Measurements from ENCODE around the gene PALM.

Gene PALM

DNA sequence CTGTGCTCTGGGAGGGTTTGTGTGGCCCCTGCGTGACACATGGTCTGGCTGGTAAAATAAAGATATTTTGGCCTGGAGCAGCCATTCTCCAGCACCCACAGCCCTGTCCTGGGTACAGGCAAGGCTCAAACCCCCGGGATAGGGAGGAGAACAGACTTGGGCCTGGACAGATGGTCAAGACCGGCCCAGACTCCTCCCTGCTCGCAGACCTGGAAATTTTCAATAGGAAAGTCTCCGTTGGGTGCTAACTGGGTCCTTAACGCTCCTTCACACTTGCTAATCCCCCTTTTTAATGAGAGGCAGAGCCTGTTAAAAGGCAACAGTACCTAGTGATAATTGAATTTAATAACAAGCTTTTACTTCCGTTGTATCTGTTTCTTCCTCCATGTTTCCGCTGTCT, 2.5 kb downstream of the PALM start:
- no peak overlapping the region for H3K4me3 ChIP-seq
- H3K27ac ChIP-seq = peak overlapping the region in 1 of 2 donors; percentile 88

DNA sequence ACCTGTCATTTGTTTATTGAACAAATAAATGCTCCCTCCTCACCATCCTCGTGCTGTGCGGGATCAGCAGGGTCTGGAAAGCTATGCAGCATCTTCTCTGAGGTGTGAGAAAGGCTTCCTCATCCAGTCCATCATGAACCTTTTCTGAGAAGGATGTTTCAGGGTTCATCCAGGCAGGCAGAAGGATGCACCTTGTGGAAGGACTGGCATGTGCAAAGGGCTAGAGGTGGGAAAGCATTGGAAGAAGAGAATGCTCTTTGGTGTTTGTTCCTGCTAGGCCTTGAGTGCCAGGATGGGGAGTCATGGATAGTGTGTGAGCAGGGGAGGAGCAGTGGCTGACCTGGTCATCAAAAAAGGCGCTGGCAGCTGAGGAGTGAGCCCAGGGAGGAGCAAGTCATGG, 6.6 kb downstream of the PALM start:
- TF ChIP-seq, protein P1, sequence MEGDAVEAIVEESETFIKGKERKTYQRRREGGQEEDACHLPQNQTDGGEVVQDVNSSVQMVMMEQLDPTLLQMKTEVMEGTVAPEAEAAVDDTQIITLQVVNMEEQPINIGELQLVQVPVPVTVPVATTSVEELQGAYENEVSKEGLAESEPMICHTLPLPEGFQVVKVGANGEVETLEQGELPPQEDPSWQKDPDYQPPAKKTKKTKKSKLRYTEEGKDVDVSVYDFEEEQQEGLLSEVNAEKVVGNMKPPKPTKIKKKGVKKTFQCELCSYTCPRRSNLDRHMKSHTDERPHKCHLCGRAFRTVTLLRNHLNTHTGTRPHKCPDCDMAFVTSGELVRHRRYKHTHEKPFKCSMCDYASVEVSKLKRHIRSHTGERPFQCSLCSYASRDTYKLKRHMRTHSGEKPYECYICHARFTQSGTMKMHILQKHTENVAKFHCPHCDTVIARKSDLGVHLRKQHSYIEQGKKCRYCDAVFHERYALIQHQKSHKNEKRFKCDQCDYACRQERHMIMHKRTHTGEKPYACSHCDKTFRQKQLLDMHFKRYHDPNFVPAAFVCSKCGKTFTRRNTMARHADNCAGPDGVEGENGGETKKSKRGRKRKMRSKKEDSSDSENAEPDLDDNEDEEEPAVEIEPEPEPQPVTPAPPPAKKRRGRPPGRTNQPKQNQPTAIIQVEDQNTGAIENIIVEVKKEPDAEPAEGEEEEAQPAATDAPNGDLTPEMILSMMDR (IDR thresholded peaks at IDR 0.05) = no peak
- Histone ChIP-seq H3K4me3 (no peak overlapping the region), H3K27ac (no peak overlapping the region)
- DNase-seq (ENCODE audit: low spot score) = no peak

More for the DNA sequence above, 2.5 kb downstream of the PALM start:
- no peak for DNase-seq (ENCODE audit: low spot score)
- TF ChIP-seq, protein P1 (IDR thresholded peaks at IDR 0.05) = no peak

DNA sequence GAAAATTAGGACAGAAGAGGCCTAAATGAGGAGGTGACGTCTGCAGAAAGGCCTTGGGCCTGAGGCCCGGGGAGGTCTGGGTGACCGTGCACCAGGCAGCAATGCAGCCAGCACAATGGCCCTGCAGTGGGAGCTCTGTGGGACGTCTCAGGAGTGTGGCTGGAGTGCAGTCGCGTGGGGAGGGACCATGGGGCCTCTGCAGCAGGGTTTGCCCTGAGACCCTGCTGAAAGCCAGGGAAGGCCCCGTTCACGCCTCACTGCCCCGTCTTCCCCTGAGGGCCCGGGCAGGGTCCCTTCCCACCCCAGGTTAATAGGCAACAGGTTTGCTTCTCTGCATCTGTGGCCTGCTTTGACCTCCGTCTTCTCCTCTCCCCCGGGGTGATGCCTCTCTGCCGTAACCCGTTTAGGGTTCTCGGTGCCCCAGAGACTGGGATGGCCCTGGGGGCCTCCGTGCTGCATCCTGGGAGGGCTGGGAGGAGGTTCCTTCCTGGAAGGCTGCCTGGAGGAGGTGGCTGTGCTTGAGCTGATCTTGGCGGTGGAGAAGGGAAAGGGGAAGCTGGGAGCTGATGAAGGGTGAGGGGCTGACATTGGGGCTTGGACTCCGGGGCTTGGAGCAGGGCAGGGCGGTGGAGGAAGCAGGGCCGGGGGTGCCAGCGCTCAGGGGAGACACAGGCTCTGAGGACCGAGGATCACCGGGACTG, 9.7 kb downstream of the PALM start:
- Histone ChIP-seq H3K4me3 (peak overlapping the region; percentile 49), H3K27ac (peak overlapping the region in 1 of 2 donors; percentile 83)
- TF ChIP-seq, protein P1 (IDR thresholded peaks at IDR 0.05) = no peak
- DNase-seq (ENCODE audit: low spot score) = no peak

DNA sequence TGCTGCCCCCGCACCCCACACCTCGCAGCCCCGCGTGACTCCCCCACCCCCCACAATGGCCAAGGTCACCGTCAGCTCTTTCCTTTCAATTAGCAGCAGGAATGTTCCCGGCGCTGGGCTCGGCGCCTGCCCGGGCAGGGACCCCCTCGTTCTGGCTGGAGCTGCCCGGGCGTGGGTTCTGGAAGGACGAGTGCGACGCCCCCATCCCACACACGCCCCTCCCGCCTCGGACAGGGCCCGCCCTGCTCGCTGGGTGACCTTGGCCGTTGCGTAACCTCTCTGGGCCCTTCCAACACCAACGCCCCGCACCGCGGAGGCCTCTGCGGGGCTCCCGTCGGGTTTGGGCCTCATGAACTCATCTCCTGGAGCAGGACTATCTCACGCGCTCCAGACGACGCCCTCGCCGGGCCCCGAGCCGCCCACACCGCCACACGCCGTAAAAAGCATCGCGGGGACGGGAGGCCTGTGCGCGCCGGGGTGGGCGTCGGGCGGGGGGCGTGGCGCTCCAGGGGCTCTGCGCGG, 10.3 kb downstream of the PALM start:
- Histone ChIP-seq H3K27ac (peak overlapping the region in 1 of 2 donors; percentile 83), H3K4me3 (peak overlapping the region; percentile 49)
- no peak for DNase-seq (ENCODE audit: low spot score)
- TF ChIP-seq, protein P1 (IDR thresholded peaks at IDR 0.05) = no peak

DNA sequence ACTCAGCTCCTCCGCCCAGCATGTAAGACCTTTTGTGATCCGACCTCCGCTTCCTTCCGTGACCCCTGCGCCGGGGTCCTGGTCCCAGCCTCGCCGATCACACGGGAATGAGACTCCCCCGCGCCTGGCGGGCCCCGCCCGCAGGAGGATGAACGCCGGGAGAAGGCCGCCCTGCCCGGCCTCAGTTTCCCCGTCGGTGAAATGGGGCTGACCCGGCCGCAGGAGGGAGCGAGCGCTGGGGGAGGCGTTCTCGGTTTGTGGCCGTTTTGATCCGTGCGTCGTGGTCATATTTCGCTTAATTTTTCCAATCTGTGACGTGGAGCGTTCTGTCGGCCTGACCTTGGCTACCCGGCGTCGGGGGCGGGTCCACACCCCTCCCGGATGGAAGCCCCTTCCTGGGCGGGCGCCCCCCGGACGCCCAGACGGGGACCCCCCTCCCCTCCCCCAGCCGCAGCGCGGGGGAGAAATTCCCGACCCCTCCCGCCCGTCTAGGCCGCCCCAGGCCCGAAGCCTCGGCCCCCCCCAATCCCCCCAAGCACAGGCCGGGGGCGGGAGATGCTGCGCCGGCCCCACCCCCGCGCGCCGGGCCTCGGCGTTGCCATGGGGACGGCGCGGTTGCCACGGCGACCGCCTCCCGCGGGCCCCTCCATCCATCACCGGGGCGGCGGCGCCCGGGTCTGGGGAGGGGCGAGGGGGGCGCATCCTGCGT, 11.1 kb downstream of the PALM start:
- Histone ChIP-seq H3K4me3 (peak overlapping the region; percentile 49), H3K27ac (peak overlapping the region in 1 of 2 donors; percentile 83)
- DNase-seq (ENCODE audit: low spot score) = no peak
- TF ChIP-seq, protein P1 (IDR thresholded peaks at IDR 0.05) = no peak

DNA sequence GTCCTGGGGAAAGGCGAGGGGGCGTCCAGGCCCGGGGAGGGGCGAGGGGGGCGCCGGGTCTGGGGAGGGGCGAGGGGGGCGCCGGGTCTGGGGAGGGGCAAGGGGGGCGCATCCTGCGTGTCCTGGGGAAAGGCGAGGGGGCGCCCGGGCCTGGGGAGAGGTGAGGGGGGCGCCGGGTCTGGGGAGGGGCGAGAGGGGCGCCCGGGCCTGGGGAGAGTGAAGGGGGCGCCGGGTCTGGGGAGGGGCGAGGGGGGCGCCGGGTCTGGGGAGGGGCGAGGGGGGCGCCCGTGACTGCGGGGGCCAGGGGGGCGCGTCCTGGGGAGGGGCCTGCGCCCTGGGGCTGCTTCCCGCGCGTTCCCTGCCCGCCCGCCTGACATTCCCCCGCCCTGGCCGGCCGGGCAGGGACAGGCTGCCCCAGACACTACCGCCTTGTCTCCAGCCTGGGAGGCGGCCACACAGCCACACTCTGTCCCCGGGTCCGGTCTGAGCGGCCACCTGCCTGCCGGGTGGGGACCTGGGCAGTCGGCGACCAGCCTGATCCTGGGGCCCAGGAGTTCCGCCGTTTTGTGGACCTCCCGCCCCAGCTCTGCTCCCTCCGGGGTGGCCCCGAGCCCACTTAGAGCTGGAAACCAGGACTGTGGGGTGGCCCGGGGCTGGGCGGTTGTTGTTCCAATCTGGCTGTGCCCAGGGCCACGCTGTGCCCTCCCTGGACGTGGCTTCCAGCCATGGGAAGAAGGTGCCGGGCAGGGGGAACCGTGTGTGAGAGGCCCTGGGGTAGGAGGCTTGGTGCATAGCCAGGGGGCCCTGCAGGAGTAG, 11.8 kb downstream of the PALM start:
- Histone ChIP-seq H3K4me3 (peak overlapping the region; percentile 49), H3K27ac (peak overlapping the region; percentile 7 to 83)
- TF ChIP-seq, protein P1 (IDR thresholded peaks at IDR 0.05) = no peak
- DNase-seq (ENCODE audit: low spot score) = no peak
